NCI-H226 (cell line): ENCODE data around the gene HOXC9.

Experiments used
- DNase-seq: peaks from one replicate; pipeline ENCODE4 v3.0.0-alpha.2; 2015

Gene HOXC9

GRCh38 chr12:54017027-54017788, 17.2 kb downstream of the HOXC9 start:
- no peak for DNase-seq

GRCh38 chr12:54017878-54018467, 18.0 kb downstream of the HOXC9 start:
- peak; percentile 93 for DNase-seq

GRCh38 chr12:54018468-54018984, 18.6 kb downstream of the HOXC9 start:
- no peak for DNase-seq

DNA sequence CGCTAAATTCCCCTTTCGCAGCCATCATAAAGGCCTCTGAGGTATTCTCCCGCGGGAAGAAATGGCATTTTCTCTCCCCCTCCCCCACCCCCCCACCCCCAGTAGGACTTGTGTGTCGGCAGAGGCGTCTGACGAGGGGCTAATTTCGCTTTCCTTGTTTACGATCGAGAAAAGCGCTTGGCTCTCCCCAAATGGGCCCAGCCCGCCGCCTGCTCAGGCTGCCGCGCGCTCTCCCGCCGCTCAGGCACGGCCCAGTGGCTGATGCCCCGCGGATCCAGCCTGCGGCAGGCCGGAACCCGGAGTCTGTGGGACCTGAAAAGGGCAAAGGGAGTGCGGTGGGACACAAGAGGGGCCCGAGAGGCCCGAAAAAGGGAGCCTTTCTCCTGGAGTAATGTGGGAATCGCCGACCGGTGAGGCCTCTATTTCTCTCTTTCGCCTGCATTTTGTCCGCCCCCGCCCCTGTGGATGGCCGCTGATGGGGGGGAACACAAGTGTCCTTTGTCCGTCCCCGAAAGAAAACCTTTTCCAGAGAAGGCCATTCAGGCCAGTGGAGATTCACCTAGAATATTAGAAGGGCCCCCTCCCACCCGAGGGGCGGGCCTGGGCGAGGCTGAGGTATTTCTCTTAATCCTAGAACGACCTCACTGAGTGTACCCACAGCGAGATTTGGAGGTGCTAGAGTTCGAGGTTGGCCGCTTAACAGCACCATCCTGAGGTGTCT, 19.3 kb downstream of the HOXC9 start:
- no peak for DNase-seq

DNA sequence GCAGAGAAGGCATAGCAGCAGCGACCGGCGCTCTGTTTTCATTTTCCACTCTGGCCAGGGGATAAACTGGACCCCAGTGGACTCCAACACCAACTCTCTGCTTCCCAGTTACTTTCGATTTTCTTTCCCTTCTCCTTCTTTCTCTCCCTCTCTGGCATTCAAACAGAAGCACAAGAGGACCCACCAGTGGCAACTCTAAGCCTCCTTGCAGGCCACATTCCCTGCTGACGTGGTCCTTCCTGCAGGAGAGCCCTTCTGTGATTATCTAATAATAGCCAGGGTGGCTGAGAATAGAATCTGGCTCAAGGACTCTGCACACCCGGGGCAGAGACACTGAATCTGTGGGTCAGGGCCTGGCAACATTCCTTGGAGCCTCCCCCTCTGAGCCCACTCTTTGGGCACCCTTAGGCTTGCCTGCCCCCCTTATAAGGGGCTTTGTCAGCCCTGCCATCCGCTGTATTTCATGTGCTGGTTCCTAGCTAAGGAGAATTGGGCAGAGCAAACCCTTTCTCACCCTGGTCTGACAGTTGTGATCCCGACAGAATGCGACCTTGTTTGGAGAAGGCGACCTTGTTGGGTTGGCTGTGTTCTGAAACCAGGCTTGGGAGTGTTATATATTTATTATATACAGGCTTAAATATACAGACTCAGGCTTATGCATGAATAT, 20.1 kb downstream of the HOXC9 start:
- DNase-seq: no peak

DNA sequence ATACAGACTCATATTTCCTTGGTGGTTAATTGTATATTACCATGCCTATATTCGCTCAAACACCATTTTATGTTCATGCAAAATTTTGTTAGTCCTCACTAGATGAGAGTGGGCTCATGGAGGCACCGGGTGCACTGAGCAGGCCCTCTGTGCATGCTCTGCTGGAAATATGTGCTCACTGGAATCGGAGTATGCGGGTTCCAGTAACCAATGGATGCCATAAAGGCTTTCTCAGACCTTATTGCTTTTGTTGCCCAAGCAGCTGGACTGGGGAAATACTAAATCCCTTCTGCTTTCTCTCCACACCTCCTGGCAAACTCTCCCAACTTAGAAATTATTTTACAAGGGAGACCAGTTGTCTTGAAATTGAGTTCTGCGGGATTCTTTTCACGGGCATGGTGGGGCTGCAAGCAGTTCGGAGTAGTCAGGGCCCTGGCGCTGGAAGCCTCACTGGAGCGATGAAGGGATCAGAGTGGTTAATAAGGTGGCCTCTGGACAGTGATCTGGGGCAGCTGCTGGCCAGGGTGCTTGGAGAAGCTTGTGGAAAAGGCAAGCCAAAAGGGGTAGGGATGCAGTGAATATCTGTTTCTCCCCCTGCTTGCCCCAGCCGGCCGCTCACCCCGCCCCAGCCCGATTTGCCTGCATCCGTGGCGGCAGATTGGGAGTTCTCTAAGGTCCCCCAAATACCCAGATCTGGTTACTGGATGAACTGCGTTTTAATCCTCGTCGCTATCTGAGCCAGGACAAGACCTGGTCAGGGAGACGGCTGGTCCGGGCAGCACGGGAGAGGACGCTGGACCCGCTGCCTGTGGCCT, 20.8 kb downstream of the HOXC9 start:
- no peak for DNase-seq

DNA sequence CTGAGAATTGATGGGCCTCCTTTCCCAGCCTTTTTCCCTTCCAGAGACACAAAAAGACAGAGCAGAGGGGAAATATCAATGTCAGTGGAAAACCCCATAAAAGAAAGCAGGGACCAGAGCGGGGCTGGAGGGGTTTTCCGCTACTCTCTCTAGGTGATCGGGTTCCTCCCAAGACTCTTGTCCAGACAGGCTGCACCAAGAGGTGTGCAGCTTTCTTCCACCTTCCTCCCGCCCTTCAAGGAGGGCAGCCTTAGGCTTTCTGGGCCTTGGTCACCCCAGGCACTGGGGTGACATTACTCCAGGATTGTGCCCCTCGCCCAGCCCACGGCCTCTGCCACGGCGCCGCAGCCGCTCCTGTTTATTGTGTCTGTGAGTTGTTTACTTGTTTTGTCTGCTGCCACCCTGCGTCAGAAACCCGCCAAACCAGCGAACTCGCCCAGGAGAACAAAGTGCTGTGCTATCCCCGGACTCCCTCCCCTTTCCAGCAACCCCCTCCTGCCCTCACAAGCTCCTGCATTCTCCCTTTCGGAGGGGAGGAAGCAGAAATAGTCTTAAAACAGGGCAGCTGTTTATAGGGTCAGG, 21.6 kb downstream of the HOXC9 start:
- no peak for DNase-seq

DNA sequence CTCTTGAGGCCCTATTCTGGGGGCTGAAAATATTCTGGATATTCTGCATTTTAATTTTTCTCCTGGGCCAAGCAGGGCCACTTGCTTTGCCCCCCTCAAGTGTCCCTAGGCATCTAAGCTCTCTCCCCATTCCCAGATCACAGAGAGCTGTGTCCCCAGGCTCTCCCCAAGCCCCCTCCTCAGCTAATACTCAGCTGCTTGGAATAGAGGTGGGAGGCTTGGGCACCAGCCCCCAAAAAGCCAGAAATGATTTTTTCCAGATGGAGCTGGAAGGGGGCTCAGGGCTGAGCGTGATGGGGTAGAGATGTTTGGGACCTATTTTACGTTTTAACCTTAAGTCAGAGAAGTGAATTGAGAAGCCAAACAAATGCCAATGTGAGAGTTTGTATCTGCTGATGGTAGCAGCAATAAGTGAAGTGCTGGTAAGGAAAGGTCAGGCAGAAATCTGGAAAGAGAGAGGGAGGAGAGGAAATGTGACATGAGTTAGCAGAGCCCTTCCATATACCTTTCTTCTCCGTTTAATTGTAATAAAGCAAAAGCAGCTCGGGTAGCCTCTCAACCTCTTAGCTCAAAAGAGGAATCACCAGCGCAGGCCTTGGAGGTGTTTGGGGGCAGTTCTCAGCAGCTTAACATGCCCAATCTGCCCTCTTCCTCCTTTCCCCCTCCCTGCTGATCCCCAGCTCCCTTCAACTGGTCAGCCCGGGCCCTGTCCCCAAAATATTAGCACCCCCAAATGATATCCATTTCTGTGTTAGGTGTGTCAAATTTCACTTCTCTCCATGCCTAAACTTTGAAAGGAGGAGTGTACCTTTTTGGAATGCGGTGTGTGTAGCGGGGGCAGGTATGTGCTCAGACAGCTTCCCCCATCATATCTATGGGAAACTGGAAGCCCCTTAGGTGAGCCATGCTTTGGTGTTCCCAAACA, 23.3 kb downstream of the HOXC9 start:
- DNase-seq: no peak

GRCh38 chr12:54024127-54024526, 24.2 kb downstream of the HOXC9 start:
- no peak for DNase-seq

DNA sequence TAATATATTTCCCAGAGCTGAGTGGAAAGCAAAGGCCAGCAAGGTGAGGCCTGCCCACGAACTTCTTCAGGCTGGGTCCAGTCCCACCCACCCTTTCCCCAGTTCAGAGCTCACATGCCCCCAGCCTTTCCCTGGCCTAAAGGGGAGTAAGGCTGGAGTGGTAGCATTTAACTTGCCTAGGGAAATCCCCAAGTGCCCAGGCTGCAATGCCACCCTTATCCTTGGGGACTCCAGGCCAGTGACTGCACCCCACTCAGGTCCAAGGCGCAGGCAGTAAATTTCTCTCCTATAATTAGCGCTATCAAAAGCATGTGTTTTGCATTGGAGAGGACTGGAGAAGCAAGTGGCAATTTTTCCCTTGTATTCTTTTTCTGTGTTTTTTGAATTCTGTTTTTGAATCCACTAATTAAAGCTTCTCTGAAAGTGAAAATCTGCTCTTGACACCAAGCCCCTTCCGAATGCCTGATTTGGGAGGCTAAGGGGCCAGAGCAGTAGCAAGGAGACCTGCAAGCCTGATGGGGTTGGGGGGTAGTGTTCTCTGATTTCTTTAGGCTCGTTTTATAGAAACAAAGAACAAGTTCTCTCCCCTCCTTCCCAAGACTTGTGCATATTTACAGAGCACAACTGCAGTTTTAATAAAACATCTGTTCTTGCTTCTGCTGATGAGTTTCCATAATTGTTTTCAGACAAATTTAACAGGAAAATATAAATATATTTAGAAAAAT, 24.8 kb downstream of the HOXC9 start:
- DNase-seq: no peak

DNA sequence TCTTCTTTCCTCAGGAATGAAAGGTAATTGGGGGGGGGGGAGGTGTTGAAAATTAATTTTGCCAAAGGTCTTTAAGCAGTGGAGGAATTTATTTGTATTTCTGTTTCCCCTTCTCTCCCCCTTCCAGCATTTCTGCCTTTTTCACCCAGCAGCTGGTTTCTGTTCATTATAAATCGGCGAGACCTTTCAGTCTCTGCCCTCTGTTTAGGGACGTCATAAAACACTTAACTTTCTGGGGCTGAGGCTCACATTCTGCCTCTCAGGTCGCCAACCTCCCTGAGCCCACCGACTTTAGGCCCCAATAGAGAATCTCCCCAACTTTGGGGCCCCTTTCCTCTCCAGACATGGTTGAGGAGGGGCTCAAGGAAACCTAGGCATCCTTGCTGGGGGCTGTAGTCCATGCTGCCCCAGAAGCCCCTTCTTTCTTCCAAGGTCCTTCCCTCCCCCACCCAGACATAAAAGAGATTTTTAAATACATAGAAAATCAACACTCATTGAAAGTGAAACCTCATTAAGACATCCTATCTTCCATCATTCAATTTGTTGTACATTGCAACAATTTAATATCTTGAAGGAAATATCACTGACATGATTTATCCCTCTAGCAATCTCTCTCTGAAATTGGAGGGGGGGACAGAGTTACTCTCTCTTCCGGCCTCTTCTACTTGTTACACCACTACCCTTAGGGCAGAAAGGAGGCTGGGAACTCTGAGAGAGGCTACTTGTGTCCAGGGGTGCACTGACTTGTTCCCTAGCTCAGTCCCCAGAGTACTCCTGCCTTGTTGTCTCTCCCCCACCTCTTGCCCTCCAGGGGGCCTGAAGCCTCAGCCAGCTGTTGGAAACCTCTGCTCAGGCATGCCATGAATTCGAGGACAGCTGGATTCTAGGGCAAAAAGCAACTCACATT, 25.8 kb downstream of the HOXC9 start:
- no peak for DNase-seq

GRCh38 chr12:54026640-54027441, 26.9 kb downstream of the HOXC9 start:
- DNase-seq: no peak

DNA sequence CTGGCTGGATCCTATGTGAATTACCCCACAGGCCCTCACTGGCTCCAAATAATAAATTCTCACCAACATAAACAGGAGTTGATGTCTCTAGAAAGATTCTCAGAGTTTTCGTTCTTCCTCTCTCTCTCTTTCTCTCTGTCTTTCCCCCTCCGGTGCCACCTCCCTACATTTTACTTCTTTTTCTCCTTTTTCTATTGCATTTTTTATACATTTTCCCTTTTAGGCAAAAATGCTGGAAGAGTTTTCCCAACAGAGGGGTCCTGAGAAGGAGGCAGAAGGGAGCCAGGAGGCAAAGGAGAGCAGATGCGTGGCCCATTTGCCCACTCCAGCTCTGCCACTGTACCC, 27.5 kb downstream of the HOXC9 start:
- no peak for DNase-seq

- DNase-seq: no peak
These were observed 28.6 kb downstream of the HOXC9 start, which contains the start of gene HOXC6 for GRCh38 chr12:54028314-54029201. Gene HOXC6, plus strand, starts transcription at chr12:54028440. Its CDS starts 82 bp downstream, at chr12:54028522.

DNA sequence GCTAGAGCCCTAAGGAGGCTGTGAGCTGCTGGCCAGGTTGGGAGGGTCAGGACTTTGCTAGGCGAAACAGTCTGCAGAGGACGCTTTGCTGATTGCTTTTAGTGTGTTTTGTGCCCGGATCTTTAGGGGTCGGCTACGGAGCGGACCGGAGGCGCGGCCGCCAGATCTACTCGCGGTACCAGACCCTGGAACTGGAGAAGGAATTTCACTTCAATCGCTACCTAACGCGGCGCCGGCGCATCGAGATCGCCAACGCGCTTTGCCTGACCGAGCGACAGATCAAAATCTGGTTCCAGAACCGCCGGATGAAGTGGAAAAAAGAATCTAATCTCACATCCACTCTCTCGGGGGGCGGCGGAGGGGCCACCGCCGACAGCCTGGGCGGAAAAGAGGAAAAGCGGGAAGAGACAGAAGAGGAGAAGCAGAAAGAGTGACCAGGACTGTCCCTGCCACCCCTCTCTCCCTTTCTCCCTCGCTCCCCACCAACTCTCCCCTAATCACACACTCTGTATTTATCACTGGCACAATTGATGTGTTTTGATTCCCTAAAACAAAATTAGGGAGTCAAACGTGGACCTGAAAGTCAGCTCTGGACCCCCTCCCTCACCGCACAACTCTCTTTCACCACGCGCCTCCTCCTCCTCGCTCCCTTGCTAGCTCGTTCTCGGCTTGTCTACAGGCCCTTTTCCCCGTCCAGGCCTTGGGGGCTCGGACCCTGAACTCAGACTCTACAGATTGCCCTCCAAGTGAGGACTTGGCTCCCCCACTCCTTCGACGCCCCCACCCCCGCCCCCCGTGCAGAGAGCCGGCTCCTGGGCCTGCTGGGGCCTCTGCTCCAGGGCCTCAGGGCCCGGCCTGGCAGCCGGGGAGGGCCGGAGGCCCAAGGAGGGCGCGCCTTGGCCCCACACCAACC, 29.8 kb downstream of the HOXC9 start:
- DNase-seq: no peak

GRCh38 chr12:54030442-54030801, 30.5 kb downstream of the HOXC9 start:
- no peak for DNase-seq
